Measurements from ENCODE around the gene CBLN1.

GRCh38 chr16:49274591-49274990, 7.0 kb downstream of the CBLN1 start:
- TF ChIP-seq CTCF (IDR thresholded peaks at IDR 0.05; ENCODE audit: insufficient read depth, low read depth, low read length) (no peak), EZH2 (IDR thresholded peaks at IDR 0.05; ENCODE audit: insufficient read depth, low read length) (no peak)
